Stomach smooth muscle (tissue), 2 donors: ENCODE results near the gene ARRB1.
"Not testable (repeated sequence)": the region's sequence is repeated elsewhere in the genome, so short reads cannot be mapped to it uniquely, and the experiment has no call there.

ENCODE experiments used
- H3K27ac ChIP-seq: one replicate; pipeline ENCODE4 v1.7.0; 2013; ENCODE audit warnings: mild to moderate bottlenecking, low read length, inconsistent platforms
- H3K27me3 ChIP-seq, 2 donors: one replicate each; pipeline ENCODE4 v1.7.0; 2013; ENCODE audit warnings: low read length in 2 of 2; ENCODE audit not compliant: insufficient read depth in 2 of 2, control insufficient read depth in 1 of 2
- H3K36me3 ChIP-seq, 2 donors: one replicate each; pipeline ENCODE4 v1.7.0; 2013; ENCODE audit warnings: low read length in 2 of 2; ENCODE audit not compliant: control insufficient read depth in 2 of 2, insufficient read depth in 2 of 2
- H3K4me1 ChIP-seq: one replicate; pipeline ENCODE4 v1.7.0; 2013; ENCODE audit warnings: low read length; ENCODE audit not compliant: control insufficient read depth, insufficient read depth
- H3K4me3 ChIP-seq, 2 donors: one replicate each; pipeline ENCODE4 v1.7.0; 2013; ENCODE audit warnings: low read length in 2 of 2
- H3K9ac ChIP-seq, 2 donors: one replicate each; pipeline ENCODE4 v1.7.0; 2013; ENCODE audit warnings: low read length in 2 of 2, mild to moderate bottlenecking in 1 of 2
- H3K9me3 ChIP-seq, 2 donors: one replicate each; pipeline ENCODE4 v1.7.0; 2013; ENCODE audit warnings: low read length in 2 of 2; ENCODE audit not compliant: control insufficient read depth in 2 of 2
- donor health status: healthy.
- donor health status: Pancreatic carcinoma.

Gene ARRB1

DNA sequence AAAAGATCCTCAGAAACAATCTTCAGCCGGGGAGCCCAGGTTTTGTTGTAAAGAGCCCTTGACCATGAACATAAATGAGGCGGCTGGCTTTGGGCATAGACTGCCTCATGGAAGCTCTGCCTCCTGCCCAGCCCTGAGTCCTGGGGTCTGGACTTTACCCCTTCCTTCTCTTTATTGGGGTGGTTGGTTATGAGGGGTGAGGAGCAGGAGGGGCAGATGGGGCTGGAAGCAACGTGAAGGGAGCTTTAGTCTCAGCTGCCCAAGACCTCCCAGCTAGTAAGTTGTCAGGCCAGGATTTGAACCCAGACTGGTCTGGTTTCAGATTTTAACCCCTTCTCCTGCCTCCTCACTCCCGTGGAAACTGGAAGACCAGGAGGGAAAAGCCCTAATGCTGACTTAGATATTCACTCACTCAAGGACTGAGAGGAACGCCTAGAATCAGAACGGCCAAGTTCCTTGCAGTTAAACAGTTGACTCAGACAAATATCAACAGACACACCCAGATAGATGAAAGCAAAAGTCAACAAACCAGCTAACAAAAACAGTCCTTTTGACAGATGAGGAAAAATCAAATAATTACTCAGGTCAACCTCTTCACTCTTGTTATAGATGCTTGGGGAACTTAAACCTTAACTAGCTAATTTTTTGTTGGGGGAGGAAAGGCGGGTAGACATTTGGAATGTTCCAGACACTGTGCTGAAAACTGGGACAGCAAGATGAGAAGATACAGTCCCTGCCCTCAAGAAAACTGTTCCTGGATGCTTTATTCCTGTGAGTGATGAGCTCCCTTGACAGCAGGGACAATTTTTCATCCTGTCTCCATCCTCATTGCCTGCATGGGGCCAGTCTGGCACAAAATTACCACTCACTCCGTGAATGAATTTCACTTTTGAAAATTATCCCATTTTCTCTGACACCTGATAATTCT, 20.8 kb upstream of the ARRB1 start:
- no peaks in the 10 kb centered on the region for H3K36me3 ChIP-seq
- H3K9ac ChIP-seq, result no peak overlapping the region
- H3K27ac ChIP-seq, result no peak overlapping the region
- no peaks in the 10 kb centered on the region for H3K9me3 ChIP-seq
- H3K4me1 ChIP-seq, result peaks cover 5% of the 10 kb centered on the region
- no peak overlapping the region for H3K4me3 ChIP-seq
- no peaks in the 10 kb centered on the region for H3K27me3 ChIP-seq

DNA sequence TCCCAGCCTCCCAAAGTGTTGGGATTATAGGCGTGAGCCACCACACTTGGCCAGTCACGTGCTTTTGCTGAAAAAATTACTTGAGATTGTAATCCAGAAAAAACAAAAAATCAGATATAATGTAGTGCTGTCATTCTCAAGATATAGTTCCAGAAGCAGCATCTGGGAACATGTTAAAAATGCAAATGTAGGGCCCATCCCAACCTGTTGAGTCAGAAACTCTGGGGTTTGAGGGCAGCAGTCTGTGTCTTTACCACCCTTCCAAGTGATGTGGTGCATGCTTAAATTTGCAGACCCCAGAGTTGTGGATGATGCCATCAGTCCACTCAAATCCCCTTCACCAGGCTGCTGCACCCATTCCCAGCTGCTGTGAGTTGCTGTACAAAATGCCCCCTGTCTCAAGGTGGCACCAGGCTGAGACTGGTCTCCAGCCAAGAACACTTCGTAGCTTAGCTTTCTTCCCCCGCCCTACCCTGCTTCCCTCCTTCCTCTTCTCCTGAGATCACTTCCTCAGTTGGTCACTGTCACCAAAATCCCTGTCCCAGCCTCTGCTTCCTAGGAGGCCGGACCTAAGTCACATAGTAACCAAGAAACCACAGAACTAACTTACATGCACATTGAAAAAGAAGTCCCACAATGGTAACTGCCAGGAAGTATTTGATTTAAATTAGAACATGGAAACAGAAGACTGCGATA, 18.2 kb upstream of the ARRB1 start:
- Histone ChIP-seq H3K9ac (no peak overlapping the region), H3K4me3 (no peak overlapping the region), H3K36me3 (no peaks in the 10 kb centered on the region), H3K9me3 (no peaks in the 10 kb centered on the region), H3K27me3 (no peaks in the 10 kb centered on the region), H3K4me1 (peaks cover 5% of the 10 kb centered on the region), H3K27ac (no peak overlapping the region)

GRCh38 chr11:75366826-75367225, 15.4 kb upstream of the ARRB1 start:
- not testable (repeated sequence) for H3K9me3 ChIP-seq, H3K4me3 ChIP-seq, H3K27ac ChIP-seq, H3K27me3 ChIP-seq, H3K4me1 ChIP-seq, H3K36me3 ChIP-seq, H3K9ac ChIP-seq

DNA sequence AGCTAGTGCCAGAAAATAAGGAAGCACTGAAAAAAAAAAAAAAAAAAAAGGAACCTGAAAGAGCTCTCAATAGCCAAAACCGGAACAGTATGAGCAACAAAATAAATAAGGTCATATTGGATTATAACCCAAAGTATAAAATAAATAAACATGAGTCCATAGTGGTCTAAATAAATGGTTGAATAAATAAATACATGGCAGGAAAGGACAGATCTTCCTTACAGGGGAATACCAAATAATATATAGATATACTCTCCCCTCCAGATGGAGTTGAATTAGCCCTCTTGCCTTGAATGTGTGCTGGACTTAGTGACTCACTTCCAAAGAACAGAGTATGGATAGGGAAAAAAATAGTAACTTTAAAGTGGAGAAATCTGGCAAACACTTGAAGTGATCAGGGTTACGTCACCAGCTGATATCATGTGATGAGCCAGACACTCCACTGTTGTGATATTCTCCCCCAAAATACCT, 14.3 kb upstream of the ARRB1 start:
- Histone ChIP-seq H3K27ac (no peak overlapping the region), H3K9ac (no peak overlapping the region), H3K27me3 (no peaks in the 10 kb centered on the region), H3K4me1 (no peaks in the 10 kb centered on the region), H3K9me3 (no peaks in the 10 kb centered on the region), H3K36me3 (no peaks in the 10 kb centered on the region), H3K4me3 (no peak overlapping the region)

GRCh38 chr11:75362285-75362684, 10.8 kb upstream of the ARRB1 start:
- not testable (repeated sequence) for H3K9me3 ChIP-seq, H3K36me3 ChIP-seq, H3K4me1 ChIP-seq

DNA sequence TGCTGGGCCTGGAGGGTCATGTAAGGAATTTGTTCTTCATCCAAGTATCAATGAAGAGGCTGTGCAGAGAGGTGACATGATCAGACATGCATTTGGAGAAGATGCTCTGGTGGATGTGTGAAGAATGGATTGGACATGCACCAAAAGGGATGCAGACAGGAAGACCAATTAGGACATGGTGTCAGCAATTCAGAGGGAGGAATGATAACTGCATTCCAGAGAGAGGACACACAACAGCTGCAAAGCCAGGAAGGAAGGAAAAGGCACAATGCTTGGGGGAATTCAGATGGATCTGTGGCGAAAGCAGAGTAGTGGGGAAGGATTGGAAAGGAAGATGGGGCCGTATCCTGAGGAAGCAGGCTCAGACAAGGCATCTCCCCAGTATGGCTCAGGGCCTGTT, 5.2 kb upstream of the ARRB1 start:
- H3K27ac ChIP-seq, result no peak overlapping the region
- H3K4me1 ChIP-seq, result peaks cover 7% of the 10 kb centered on the region

More at GRCh38 chr11:75362285-75362684, 10.8 kb upstream of the ARRB1 start:
- not testable (repeated sequence) for H3K27ac ChIP-seq, H3K9ac ChIP-seq, H3K4me3 ChIP-seq, H3K27me3 ChIP-seq

GRCh38 chr11:75355051-75355450, 3.6 kb upstream of the ARRB1 start:
- Histone ChIP-seq H3K9ac (no peak overlapping the region), H3K4me3 (no peak overlapping the region), H3K36me3 (no peaks in the 10 kb centered on the region), H3K9me3 (no peaks in the 10 kb centered on the region), H3K4me1 (peaks cover 17% of the 10 kb centered on the region), H3K27me3 (no peaks in the 10 kb centered on the region), H3K27ac (no peak overlapping the region)

More for the DNA sequence above, 5.2 kb upstream of the ARRB1 start:
- no peak overlapping the region for H3K9ac ChIP-seq
- no peak overlapping the region for H3K4me3 ChIP-seq
- H3K27me3 ChIP-seq, result no peaks in the 10 kb centered on the region
- no peaks in the 10 kb centered on the region for H3K36me3 ChIP-seq
- no peaks in the 10 kb centered on the region for H3K9me3 ChIP-seq

DNA sequence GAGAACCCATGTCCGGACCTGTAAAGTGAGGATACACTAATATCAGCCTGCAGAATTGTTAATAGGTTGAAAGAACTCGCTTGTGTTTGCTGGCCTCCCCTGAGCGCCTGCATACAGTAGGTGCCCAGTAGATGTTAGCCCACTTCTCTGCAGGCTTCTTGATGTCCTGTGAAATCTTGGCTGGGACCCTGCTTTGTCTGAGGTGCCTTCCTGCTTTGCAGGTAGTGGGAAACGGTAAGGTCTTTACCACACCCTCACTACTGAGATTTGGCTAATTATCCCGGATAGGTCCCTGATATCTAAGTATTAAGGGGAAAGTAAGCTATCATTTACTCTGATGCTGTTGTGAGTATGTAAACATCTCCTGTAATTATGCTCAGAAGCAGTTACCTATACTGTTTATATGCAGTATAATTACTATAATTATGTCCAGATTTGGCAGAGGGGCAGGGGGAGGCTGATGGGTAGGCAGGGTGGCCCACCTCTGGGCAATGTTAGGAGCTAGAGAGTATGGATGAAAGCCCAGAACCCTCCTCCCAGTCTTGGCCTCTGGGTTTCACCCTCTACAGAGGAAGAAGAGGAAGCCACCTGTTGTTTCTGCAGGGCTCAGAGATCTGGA, 1.2 kb upstream of the ARRB1 start:
- no peaks in the 10 kb centered on the region for H3K36me3 ChIP-seq
- no peaks in the 10 kb centered on the region for H3K27me3 ChIP-seq
- peak overlapping the region; percentile 49 for H3K27ac ChIP-seq
- peak overlapping the region; percentile 77 to 98 for H3K4me3 ChIP-seq
- H3K4me1 ChIP-seq, result peaks cover 41% of the 10 kb centered on the region
- peak overlapping the region; percentile 36 to 45 for H3K9ac ChIP-seq
- no peaks in the 10 kb centered on the region for H3K9me3 ChIP-seq

GRCh38 chr11:75351791-75352587, 528 bp upstream of the ARRB1 start:
- H3K4me3 ChIP-seq, result peak overlapping the region; percentile 77 to 98
- H3K27ac ChIP-seq, result peak overlapping the region; percentile 49
- peak overlapping the region; percentile 45 to 62 for H3K9ac ChIP-seq
- no peaks in the 10 kb centered on the region for H3K27me3 ChIP-seq
- H3K9me3 ChIP-seq, result no peaks in the 10 kb centered on the region
- peaks cover 48% of the 10 kb centered on the region for H3K4me1 ChIP-seq
- no peaks in the 10 kb centered on the region for H3K36me3 ChIP-seq
